ENCODE measurements around the gene CACFD1.

Gene CACFD1

DNA sequence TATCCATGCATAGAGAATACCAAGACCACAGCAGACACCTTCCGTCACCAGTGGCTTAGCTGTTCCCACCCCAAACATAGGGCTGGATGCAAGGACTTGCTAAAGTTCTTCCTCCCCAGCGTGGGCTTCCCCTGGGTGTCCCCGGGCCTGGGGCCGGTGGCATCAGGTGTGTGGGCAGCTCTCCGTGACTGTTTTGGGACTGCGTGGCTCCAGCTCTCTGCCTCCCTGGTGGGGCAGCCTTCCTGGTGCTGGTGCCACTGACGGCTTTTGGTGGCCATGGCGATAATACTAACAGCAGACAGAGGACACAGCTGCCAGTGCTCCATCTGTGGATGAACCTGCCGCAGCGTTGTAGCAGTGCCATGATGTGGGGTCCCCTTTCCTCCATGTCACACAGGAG, 4.9 kb downstream of the CACFD1 start:
- no peak for DNase-seq (ENCODE audit: low read depth)

DNA sequence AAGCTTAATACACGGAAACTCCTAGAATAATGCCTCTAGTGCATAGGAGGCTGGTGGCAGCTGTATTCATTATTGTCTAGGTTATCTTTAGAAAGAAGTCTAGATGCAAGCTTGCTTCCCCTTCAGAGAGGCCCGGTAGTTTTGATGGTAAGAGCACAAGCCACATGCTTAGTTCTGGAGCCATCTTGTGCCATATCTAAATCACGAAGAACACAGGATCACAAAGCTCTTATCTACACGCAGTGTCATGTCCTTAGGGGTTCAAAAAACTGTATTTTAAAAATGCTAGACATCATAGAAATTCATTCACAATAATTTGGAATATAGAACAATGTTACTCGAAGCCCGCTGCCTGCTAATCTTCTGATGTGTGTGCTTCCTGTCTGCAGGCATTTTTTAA, 6.2 kb downstream of the CACFD1 start:
- no peak for DNase-seq (ENCODE audit: low read depth)

DNA sequence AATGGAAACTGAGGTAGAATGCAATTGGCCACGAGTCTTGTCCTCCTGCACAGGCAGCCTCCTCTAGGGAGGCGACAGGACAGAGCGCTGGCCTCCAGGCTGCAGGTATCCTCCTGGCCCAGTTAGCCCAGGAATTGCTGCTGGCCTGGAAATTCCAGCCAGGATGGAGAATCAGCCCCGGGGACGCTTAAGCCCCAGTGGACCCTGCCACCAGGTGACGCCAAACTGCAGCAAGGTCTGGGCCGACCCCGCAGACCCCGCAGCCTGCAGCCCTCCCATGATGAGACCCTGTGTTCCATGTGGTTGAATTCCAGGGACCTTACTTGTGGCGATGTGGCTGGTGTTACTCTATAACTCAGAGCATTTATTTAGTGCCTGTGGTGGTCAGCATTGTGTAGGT, 7.3 kb downstream of the CACFD1 start:
- no peak for DNase-seq (ENCODE audit: low read depth)

DNA sequence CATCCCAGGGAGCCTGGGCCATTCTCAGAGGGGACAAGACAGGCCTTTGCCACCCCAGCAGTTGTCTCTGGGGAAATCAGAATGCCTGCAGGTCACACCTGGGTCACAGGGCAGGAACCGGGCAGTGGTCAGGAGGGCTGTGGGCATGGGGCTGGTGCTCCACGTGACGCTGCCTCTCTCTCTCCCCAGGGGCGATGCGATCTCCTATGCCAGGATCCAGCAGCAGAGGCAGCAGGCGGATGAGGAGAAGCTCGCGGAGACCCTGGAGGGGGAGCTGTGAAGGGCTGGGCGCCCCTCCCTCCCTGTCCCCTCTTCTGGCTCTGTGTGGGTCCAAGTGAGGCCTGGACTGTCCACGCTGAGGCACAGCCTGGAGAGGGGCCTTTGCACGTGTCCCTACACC, 8.6 kb downstream of the CACFD1 start:
- no peak for DNase-seq (ENCODE audit: low read depth)

DNA sequence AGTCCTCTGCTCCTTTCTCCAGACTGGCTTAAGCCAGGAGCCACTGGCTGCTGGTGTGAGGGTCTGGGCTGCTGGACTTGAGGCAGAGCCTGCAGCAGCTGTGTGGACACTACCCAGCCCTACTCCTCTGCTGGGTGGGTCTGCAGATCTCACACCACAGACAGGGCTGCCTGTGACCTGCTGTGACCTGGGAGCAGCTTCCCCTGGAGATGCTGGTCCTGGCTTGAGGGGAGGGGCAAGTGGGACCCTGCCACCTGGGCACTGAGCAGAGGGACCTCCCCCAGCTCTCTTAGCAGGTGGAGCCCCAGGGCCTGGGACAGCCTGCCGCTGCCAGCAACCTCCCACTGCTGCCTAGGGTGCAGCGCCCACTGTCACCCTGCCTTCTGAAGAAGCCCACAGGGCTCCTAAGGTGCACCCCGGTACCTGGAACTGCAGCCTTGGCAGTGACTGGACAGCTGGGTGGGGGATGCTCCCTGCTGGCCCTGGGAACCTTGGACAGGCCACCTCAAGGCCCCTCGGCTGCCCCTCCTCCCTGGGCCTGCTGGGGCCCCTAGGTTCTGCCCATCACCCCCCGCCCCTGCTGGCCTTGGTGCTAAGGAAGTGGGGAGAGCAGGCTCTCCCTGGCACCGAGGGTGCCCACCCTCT, 9.1 kb downstream of the CACFD1 start:
- no peak for DNase-seq (ENCODE audit: low read depth)

DNA sequence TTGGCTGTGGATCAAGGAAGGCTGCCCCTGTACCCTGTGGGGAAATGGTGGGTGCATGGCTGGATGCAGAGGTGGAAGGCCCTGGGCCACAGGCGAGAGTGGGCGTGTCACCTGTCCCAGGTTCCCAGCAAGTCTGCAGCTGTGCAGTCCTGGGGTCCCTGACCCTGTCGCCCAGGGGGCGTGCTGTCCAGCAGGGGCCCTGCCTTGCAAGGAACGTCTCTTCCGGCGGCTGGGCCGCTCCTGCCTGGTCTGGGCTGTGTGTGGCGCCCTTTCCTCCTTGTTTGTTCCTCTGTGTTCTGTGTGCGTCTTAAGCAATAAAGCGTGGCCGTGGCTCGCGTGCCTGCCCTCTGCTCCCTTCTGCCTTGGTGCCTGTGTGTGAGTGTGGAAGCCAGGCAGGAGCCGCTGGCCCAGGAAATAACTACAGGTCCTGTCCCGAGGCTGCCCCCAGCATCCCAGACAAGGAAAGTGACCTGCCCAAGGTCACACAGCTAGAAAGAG, 10.7 kb downstream of the CACFD1 start:
- DNase-seq (ENCODE audit: low read depth) = no peak

DNA sequence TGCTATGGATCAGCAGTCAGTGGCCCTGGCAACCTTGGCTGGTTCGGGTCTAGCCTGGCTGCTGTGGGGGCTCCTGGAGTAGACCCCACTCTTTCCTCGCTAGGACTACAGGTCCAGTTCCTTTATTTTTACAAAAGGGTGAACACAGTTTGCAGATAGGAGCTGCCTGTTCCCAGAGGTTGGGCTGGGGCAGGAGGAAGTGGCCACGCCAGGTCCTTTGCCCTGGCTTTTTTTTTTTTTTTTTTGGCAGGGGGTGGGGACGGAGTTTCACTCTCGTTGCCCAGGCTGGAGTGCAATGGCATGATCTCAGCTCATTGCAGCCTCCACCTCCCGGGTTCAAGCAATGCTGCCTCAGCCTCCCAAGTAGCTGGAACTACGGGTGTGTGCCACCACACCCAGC, 11.2 kb downstream of the CACFD1 start:
- DNase-seq (ENCODE audit: low read depth) = no peak

DNA sequence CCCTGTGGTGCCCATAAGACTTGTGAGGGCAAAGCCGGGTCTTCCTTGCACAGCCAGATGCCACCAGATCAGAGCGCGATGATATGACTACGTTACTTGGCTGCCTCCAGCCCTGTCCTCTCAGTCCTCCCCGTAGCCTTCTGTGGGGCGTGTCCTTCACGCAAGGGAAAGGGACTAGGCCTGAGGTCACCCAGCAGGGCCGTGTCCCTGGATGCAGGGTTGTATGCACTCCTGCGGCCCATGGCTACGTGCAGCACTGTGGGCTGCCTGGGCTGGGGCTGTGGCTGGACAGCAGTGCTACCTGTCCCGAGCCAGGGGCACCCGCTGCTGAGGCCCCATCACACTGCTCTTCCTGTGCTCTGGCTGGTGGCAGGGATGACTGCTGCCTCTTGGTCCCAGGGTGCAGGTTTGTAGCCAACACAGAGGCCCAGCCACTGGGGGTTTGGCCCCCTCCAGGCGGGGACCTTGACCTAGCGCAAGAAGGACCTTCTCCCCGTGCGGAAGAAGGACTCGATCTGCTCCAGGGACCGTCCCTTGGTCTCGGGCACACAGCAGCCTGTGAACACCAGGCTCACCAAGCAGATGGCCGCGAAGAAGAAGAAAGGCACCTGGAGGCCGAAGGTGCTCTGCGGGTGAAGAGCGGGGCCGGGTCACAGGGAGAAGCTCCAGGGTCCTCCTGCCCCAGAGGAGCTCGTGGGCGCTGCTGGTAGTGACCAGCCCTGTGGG, 11.9 kb downstream of the CACFD1 start:
- DNase-seq (ENCODE audit: low read depth) = no peak

DNA sequence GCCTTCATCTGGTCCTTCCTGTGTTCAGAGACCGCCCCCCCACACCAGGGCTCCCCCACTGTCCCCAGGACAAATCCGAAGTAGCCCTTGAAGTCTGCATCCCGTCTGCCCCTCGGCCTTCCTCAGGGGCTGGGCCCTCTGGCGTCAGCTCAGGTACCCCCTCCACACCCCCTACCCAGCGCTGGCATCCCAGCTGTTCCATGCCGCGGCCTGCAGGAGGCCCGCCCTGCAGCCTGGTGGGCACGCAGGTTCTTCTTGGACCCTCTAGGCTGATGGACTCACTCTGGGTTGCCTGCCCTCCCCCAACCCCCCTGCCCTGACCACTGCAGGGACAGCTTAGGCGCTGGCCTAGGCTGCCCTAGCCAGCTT, 12.5 kb downstream of the CACFD1 start:
- no peak for DNase-seq (ENCODE audit: low read depth)

DNA sequence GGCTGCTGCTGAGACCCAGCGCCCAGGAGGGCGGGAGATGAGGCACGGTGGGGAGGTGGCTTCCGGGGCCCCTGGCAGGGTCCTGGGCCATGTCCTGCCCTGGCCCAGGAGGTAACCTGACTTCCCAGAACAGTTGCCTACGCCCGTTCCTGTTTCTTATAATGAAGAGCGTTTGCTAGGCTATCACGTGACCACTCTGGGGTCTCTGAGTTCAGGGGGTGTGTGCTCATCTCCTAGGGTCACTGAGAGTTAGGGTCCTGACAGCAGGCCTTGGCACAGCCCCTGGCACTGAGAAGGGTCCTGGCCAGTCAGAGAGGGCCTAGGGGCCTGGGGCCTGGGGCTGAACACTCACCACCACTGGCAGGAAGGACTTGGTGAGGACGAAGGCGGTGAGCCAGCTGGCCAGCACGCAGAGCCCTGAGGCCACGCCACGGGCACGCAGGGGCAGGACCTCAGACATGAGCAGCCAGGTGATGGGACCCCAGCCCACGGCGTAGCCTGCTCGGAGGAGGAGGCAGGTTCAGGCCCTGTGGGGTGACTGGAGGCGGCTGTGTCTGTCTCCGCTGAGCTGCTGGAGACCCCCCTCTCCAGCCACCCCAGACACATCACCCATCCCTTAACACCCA, 13.1 kb downstream of the CACFD1 start:
- no peak for DNase-seq (ENCODE audit: low read depth)

DNA sequence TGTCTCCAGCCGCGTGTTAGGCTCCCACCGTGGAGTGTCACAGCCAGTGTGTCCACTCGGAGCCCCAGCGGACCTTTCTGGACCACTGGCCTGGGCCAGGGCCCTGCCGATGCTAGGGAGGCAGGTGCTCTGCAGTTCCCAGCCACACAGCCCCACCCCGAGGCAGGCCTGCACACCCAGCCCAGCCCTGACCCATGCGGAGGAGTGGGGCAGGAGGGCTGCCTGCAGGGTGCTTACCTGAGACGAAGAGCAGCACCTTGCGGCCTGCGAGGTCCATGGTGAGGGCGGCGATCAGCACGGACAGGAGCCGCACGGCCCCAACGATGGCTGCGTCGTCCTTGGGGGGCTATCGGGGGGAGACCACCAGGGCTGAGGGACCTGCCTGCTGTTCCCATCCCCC, 14.0 kb downstream of the CACFD1 start:
- no peak for DNase-seq (ENCODE audit: low read depth)

DNA sequence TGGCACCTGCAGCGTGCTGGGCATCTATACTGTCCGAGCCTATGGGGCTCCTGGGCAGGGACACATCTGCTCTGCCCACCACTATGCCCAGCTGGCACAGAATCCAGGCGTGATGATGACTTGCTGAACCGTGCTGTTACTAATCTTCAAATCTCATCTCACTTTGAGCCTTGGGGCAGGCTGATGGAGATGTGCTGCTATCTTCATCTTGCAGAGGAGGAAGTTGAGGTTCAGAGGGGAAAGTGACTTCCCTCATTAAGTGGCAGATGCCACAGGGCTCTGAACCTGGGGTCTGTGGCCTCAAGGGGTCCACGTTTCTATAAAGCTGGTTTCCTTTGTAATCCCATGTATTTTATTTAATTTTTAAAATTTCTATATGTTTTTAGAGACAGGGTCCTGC, 14.4 kb downstream of the CACFD1 start:
- no peak for DNase-seq (ENCODE audit: low read depth)

DNA sequence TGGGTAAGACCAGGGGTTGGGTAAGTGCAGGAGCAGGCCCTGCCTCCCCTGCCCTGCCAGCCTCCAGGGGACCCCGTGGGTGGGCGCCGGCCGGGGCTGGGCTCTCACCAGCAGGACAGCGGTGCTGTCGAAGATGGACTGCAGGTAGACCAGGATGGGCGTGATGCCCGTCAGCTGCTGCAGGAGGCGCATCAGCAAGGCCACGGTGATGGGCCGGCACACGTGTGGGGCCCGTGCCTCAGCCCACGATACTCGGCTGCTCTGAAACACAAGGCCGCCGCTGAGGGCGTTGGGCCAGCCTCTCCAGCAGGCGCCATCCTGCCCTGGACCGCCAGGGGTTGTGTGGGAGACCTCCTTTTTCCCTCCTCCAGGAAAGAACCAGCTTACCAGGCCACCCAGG, 15.1 kb downstream of the CACFD1 start:
- DNase-seq (ENCODE audit: low read depth) = no peak

DNA sequence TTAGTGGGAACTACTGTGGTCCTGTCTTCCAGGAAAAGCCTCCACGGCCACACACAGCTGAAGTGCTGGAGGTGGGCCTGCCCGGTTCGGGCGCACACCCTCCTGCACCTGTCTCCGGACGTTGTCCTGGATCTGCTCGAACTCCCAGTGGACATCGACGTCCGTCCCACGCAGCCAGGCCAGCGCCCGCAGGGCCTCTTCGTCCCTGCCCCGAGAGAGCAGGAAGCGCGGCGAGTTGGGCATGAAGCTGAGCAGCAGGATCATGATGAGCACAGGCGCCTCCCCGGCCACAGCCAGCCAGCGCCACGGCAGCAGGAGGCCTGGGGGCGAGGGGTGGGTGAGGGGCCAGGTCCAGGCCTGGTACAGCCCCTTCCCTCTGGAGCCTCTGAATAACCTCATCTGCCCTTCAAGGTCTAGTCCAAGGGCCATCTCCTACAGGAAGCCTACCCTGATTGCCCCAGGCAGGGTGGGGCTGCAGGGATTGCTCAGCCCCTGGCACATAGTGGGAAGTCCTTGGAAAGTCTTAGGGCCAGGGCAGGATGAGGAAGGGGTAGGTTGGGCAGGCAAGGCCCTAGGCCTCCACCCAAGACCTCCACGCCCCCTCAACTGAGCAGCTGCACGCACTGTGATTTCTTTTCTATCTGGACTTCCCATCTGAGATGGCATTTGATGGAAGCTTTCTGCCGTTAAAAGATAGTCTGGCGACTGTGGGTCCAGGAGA, 15.7 kb downstream of the CACFD1 start:
- DNase-seq (ENCODE audit: low read depth) = no peak

DNA sequence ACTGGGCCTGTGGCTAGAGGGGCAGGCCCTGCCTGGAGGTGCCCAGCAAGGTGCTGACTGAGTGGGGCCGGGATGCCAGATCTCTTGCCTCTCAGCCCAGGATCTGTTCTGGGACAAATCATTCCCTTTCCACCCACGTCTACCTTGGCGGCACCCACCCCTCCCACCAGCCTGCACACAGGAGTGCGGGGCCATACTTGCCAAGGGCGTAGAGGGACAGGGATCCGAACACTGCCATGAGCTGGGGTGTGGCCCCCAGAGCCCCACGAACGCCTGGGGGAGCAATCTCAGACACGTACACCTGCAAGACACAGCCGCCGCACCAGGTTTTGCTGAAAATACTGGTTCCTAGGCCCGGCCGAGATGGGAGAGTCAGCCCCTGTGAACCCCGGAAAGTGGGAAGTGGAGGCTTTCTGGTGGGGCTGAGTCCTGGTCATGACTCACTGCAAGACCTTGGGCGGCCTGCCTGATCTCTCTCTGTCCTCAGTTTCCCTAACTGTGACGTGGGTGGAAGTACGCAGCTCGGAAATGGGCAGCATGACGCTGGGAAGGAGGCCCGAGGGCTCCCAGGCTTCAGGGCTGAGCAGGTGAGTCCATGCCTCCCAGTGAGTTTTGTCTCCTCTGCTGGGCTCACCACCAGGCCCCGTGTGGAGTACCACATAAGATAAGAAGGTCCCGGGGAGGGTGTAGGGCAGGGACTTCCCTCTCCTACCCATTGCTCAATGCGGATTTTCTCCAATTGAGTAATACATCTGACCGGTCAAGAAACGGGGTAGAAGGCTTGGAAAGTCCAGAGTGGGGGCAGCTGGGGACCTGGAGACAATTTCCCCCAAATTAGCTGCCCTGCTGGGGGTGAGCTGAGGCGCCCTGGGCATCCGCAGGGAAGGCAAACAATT, 16.5 kb downstream of the CACFD1 start:
- DNase-seq (ENCODE audit: low read depth) = no peak

DNA sequence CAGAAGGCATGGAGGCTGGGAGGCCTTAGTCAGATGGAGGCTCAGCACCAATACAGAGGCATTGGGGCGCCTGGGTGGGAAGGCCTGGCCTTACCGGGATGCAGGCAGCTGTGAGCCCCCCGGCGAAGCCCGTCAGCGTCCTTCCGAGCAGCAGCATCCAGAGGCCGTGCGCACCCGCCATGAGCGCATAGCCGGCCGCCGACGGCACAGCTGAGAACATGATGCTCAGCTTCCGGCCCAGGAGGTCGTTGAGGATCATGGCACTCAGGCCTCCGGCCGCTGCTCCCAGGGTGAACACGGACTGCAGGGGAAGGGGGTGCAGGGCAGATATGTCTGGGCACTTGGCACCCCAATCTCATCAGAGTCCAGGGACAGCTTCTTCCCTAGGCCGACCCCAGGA, 17.2 kb downstream of the CACFD1 start:
- no peak for DNase-seq (ENCODE audit: low read depth)

DNA sequence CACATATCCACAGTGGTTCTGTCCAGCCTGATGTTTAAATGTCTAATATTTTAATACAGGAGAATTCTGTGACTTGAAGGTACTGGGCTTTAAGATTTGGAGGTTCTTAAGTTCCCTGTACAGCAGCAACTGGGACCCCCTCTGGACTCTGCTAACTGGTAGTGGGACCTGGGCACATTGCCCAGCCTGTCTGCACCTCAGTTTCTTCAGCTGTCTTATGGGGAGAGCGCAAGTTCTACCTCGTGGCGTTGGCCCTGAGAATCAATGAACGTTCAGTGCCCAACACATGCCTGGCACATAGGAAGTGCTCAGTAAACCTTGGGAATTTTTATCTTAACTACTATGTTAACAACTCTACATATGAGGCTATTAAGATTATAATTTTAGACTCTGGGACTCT, 17.7 kb downstream of the CACFD1 start:
- DNase-seq (ENCODE audit: low read depth) = no peak

DNA sequence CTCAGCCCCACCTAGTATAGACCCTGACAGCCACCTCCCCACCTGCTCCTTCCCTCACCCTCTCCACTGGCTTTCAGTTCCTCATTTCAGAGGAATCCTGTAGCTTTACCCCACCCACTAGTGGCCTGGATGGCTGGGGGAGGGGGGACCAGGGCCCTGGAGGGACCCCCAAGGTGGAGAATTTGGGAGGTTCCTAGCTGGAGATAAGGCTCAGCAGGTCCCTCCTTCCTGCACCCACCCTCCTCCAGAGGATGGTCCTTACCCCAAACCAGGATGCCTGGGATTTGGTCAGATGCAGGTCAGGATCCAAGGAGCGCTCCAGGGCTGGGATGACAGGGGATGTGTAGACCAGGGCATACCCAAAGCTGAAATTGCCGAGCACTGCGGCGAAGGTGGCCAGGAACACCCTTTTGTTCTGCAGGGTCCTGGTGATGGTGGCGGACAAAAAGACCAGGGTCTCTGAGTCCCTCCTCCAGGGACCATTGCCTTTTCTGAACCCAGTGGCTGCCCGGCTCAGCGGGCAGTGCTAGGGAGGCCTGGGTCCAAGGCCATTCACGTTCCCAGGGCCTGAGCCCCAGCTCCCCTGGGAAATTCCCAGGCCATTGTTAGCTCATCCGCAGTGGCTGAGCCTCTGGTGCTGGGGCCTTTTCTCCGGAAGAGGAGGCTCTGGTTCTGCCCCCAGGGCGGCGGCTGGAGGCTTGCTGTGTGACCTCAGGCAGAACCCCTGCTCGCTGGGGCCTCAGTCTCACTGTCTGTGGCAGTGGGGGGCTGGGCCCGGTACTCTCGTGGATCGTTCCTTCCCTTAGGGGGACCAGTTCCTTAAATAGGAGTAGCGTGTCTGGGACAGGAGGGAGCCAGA, 18.4 kb downstream of the CACFD1 start:
- DNase-seq (ENCODE audit: low read depth) = no peak

DNA sequence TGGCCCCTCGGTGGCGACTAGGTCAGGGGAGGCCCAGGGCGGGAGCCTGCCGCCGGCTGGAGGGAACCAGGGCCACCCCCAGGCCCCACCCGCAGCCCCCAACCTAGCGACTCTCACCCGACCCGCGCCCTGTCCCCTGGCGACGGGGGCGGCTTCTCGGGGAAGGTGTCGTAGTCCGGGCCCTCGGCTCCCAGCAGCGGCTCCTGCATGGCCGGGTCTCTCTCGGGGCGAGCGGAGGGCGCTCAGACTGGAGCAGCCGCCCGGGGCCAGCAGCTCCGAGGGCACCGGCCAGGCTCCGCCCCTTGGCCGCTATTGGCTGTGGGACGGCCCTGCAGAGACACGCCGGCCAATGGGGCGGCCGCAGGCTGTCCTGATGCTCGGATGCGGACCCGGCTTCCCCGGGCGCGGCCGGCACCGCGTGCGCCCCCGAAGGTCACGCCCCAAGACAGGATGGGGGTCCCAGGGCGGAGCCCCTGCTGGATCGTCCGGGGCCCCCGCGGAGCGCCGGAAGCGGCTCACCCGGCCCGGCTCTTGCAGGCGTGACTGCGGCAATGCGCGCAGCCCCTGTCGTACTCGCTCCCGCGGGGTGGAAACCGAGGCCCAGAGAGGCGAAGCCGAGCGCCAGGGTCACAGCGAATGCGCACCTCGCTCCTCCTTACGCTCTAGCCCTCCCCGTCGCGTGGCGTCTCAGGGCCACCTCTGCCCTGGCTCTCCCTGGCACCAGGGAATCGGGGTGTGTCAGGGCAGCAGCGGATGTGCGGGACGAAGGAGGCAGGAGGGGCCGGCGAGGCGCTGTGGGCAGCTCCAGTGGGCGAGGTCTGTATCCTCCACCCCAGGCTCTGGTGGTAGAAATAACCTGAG, 19.3 kb downstream of the CACFD1 start, which contains the start of gene SLC2A6:
SLC2A6 (minus strand) TSS at position 249 of the 861 bp plus-strand sequence; CDS start at position 209, 40 bp downstream.
- peak; percentile 69 for DNase-seq (ENCODE audit: low read depth)

DNA sequence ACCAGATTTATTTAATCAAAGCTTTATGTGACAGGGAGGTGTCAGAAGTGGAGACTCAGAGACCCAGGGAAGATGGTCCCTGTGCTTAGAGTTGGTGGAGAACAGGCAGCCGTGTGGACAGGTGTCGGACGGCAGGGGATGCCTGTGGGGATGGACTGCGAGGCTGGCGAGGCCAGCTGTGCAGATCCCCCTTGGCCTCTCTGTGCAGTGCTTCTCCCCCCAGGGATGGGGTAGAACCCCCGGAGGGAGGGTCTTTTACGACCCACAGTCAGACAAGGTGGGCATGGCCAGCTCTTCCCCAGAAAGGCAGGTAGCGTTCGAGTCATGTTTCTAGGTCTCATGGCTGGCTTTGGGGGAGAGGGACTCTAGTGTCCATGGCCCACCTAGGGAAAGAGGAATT, 23.8 kb downstream of the CACFD1 start:
- DNase-seq (ENCODE audit: low read depth) = no peak

Data from activated T-helper 1 cell treated with Interleukin-2 at 50 U/mL for 16 hours (primary cell).